Stimulated activated CD8-positive, alpha-beta memory T cell treated with anti-CD3 and anti-CD28 coated beads, Interleukin-2, amount 100 ng/mL, for 1 hour (primary cell): ENCODE results near the gene CD27.
A peak's percentile ranks its signal among the peaks of the same experiment; 100 is the strongest.

Experiments
- DNase-seq, 2 donors: peaks; one replicate each; pipeline ENCODE4 v3.0.0-alpha.2; 2020; ENCODE audit warnings: low read depth in 2 of 2

CD27 gene

DNA sequence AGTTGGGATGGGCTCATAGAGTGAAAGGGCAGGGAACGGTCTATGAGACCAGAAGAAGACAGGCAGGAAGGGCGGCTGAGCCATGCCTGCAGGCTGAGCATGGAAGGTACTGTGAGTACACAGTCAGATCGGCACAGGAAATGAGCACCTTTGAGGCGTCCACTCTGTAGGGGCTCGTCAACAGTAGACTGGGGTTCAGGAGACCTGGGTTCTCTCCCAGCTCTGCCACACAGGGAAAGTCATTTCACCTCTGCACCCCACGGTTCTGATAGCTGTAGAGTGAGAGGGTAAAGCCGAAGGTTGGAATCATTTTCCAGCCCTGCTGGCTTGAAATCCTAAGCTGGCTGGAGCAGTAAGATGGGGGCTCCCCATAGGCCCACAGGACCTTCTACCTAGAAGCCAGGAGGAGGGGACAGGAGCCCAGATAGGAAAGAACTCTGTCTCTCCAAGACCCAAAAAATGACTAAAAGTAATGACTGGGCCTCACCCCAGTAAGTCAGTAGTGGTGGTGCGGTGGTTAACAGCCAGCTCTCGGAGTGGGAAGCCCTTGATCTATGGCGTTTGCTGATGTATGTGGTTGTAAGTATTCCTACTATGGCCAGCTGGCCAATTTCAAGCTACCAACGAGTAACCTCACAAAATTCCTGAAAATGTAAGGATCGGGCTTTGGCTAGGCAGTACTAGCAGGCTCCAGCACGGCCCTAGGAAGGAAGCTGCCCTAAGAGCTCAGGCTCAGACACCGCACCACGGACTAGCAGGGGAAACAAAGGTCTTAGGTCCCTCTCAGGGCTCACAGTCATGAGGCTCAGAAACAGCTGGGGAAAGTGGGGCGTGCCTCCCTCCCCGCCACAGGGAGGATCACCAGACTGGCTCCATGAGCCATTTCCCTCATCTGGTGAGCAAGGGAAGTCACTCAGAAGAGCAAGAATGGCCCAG is 10.3 kb upstream of the CD27 start:
- no peak for DNase-seq

DNA sequence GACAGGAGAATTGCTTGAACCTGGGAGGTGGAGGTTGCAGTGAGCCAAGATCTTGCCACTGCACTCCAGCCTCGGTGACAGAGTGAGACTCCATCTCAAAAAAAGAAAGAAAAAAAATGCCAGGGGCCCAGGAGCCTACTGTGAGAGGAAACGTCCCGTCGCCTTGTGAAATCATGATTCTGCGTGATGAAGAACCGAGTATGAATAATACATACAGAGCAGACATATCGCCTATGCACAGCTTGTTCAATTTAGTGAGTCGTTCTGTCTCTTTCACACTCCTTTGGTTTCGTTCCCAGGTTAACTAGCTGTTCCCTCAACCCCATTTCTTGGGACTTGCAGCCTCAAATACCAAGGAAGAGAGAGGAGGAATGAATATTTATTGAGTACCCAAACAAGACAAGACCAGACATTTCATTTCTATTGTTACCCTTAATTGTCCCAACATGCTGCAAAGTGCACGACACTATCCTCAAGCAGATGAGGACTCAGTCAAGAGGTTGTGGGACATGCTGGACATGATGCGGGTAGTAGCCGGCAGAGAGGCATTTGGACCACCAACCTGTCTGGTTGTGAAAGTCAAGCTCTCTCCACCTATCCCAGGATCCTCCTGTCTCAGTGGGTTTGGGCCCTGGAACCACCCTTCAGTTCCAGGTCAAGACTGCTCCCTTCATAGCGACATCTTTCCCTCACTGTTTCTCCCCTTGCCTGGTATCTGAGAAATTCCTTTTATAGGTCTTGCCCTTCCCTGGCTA is 8.6 kb upstream of the CD27 start:
- DNase-seq: no peak

DNA sequence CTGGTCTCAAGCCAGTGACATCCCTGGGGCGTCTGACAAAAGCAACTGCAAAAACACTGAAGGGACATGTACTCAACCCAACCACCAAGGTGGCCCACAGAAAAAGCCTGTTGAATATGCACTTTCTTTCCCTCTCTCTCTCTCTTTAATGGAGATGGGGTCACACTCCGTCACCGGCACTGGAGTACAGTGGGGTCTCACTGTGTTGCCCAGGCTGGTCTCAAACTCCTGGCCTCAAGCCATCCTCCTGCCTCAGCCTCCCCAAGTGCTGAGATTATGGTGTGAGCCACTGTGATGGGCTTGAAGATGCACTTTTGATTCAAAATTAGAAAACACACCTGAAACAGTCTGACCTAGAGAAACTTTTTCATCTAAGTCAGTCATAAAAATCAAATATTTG is 7.2 kb upstream of the CD27 start:
- DNase-seq: no peak

DNA sequence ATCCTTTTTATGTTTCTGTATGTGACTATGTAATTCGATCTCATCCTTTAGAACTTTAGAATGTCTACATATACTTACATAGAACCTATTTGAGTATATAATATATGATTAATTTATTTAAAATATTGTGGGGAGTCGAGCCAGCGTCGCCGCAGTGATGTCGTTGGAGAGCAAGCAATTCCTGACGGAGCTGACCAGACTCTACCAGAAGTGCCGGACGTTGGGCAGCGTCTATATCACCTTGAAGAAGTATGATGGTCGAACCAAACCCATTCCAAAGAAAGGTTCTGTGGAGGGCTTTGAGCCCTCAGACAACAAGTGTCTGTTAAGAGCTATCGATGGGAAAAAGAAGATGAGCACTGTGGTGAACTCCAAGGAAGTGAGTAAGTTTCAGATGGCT is 6.4 kb upstream of the CD27 start:
- DNase-seq: no peak

DNA sequence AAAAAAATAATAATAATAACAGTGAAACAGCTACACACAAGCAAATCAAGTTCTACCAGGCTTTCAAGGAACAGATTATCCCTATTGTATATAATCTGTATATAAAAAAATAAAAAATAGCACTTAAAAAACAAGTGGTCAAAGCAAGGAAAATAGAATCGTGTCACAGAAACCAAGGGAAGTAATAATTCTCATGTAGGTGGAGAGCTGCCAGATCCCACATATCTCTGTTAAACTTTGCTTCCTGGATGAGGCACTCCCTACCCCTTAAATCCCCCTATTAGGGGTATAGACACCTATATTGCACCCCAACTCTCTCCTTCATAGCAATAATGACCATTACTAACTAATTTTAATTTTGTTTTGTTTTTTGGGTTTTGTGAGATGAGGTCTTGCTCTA is 4.4 kb upstream of the CD27 start:
- no peak for DNase-seq

DNA sequence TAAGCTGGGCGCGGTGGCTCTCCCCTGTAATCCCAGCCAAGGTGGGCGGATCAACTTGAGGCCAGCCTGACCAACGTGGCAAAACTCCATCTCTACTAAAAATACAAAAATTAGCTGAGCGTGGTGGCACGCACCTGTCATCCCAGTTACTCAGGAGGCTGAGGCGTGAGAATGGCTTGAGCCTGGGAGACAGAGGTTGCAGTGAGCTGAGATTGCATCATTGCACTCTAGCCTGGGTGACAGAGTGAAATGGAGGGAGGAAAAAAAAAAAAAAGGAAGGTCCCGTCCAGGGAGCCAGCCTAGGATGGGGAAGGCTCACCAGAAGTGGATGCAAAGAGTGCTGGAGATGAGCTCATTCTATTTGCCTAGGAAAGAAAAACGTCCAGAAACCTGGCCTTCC is 1.9 kb upstream of the CD27 start:
- no peak for DNase-seq

DNA sequence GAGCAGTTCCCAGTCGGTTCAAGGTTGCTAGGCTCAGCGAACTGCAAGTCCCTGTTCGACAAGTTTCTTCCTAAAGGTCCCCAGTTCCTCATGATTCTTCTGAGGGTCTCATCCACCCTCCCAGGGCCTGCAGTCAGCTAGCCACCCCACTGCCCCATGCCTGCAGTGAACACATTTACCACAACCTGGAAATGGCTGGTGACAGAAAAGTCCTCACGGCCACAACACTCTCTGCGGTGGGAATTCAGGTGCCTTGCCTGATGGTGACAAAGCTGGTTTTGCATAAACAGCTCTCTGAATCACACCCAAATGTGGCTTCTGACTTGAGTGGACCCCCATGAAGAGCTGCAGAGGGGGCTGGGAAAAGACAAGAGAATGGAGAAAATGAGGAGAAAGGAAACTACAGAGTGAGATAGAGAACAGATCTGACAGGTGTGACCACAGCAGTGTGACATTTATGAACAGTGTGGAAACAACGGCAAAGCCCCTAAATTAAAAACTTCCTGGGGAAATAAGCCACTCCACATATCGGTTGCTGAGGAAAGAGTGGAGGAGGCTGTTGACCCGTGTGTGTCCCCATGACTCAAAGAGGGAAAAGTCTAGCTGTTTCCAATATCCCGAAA is 1.3 kb upstream of the CD27 start:
- DNase-seq: no peak

DNA sequence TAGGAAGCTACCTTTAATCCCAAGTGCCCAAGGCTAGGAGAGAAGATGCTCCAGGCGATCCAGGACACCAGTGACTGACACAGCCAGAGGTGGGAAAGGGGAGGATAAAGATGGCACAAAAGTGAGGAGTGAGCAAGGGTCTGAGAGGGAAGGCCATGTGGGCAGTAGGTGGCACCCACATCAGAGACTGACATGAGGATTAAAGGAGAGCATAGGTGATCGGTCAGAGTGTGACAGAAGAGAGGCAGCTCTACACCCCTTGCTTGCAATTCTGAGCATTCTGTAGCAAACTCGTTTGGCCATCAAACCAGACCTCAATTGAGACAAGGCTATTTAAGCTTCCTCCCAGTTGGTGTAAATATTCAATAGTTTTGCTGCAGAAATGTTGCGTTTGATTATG is 724 bp upstream of the CD27 start:
- no peak for DNase-seq

DNA sequence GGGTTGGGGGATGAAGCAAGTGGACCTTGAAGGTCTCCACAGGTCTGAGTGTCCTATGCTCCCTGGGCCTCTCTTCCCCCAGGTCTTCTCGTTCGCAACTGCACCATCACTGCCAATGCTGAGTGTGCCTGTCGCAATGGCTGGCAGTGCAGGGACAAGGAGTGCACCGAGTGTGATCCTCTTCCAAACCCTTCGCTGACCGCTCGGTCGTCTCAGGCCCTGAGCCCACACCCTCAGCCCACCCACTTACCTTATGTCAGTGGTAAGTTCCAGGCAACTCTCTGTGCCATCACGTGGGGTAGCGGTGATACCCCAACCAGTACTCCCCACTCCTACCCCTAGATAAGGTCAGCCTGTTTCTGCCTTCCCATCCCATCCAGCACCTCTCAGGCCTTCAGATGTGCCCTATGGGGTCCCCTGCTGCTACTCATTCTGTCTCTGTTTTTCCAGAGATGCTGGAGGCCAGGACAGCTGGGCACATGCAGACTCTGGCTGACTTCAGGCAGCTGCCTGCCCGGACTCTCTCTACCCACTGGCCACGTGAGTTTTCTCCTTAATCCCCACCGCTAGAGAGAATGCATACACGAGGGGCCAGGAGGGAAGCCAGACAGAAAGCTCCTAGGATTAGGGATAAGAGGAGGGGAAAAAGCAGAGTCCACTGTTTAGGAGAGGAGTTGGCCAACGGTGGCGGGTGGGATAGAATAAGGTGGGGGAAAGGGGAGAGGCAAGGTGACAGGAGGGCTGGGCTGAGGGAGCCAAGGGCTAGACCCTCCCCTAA is 5.5 kb downstream of the CD27 start:
- no peak for DNase-seq

DNA sequence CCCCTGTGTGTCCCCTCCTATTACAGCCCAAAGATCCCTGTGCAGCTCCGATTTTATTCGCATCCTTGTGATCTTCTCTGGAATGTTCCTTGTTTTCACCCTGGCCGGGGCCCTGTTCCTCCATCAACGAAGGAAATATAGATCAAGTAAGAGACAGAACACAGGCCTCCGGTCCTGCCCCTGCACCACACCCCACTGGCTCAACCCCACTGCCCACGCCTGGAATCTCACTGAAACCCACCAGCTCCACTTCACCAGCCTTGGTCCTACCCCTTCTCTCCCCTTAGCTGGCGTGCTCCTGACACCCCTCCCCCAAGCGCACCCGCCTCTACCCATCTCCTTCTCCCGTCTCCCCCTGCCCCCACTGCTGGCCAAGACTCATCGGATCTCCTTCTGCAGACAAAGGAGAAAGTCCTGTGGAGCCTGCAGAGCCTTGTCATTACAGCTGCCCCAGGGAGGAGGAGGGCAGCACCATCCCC is 6.2 kb downstream of the CD27 start:
- no peak for DNase-seq

DNA sequence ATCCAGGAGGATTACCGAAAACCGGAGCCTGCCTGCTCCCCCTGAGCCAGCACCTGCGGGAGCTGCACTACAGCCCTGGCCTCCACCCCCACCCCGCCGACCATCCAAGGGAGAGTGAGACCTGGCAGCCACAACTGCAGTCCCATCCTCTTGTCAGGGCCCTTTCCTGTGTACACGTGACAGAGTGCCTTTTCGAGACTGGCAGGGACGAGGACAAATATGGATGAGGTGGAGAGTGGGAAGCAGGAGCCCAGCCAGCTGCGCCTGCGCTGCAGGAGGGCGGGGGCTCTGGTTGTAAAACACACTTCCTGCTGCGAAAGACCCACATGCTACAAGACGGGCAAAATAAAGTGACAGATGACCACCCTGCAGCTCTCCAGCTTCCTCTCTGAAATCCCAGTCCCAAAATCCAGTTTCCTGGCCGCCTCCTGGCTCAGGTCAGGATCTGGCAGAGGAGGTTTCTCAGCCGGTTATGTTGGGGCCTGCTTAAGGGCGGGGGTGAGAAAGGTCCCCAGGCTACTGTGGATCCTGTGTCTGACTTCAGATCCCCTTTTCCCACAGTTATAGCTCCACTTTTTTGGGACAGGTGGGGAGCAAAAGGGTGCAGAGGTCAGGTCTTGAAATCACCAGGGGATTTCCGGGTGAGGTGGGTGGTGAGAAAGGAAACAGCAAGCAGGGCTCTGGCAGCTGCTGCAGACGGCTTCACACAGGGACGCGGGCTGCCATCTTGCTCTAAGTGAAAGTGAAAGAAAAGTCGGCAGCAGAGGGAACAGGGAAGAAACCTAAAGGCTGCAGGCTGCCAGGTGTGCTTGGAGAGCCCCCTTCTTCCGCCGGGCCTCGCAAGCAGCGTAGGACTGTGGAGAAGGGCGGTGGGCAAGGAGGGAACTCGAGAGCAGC is 6.8 kb downstream of the CD27 start, which contains the start of gene TAPBPL:
TAPBPL (plus strand) TSS at position 695 of the 897 bp plus-strand sequence. CDS start 207 bp downstream, outside the sequence.
- DNase-seq: peak in 1 of 2 donors; percentile 58

DNA sequence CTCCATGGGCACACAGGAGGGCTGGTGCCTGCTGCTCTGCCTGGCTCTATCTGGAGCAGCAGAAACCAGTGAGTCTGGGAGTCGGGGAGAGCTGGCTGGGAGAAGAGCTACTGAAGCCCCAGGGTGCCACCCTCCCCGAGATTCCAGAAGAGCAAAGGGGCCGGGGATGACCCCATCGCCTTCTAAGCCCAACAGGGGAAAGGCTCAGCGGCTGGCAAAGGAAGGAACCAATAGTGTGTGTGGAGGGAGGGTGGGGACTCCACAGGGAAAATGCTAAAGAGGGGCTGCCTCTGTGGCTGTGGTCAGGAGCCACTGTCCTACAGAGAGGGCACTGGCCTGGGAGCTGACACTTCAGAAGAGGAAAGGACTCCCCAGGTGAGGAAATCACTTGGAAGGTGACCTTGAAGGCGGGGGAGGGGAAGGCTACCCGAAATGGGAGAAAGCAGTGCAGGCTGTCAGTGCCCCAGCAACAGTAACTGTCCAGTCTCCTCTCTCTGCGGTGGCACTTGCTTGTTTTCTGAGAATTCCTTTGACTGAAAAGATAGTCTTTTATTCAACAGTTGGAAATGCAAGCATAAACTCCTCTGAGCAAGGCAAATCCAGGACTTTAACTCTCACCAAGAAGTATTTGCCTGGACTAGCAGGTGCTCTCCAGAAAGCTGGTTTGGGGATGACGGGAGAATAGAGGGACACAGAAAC is 7.6 kb downstream of the CD27 start:
- no peak for DNase-seq

DNA sequence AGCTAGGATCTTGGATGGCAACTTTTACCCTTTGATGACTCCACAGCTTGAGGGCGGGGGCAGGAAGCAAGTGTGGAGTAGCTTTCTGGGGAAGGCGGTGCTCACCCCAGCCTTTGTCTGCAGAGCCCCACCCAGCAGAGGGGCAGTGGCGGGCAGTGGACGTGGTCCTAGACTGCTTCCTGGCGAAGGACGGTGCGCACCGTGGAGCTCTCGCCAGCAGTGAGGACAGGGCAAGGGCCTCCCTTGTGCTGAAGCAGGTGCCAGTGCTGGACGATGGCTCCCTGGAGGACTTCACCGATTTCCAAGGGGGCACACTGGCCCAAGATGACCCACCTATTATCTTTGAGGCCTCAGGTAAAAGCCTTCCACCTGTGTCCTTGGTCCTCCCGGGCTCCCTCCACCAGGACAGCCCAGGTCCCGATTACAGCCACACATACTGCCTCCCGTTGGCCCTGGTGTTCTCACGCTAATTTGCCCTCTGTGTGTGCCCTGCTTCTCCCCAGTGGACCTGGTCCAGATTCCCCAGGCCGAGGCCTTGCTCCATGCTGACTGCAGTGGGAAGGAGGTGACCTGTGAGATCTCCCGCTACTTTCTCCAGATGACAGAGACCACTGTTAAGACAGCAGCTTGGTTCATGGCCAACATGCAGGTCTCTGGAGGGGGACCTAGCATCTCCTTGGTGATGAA is 8.3 kb downstream of the CD27 start:
- DNase-seq: no peak

DNA sequence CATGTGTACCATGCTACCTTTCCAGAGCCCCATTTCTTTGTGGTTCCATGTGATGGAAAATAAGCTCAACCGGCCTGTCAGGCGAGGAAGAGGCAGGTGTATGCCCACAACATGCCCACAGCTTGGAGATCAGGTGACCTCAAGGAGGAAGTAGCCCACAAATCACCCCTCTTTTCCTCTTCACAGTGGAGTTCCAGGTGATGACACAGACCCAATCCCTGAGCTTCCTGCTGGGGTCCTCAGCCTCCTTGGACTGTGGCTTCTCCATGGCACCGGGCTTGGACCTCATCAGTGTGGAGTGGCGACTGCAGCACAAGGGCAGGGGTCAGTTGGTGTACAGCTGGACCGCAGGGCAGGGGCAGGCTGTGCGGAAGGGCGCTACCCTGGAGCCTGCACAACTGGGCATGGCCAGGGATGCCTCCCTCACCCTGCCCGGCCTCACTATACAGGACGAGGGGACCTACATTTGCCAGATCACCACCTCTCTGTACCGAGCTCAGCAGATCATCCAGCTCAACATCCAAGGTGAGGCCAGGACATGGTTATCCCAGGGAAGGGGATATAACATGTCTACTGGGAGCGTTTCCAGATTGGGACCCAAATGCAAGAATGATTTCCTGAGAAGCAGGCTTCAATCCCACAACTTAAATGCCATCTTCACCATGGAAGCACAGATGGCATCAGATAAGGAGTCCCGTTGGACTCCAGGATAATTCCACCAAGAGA is 12.6 kb downstream of the CD27 start:
- DNase-seq: no peak

DNA sequence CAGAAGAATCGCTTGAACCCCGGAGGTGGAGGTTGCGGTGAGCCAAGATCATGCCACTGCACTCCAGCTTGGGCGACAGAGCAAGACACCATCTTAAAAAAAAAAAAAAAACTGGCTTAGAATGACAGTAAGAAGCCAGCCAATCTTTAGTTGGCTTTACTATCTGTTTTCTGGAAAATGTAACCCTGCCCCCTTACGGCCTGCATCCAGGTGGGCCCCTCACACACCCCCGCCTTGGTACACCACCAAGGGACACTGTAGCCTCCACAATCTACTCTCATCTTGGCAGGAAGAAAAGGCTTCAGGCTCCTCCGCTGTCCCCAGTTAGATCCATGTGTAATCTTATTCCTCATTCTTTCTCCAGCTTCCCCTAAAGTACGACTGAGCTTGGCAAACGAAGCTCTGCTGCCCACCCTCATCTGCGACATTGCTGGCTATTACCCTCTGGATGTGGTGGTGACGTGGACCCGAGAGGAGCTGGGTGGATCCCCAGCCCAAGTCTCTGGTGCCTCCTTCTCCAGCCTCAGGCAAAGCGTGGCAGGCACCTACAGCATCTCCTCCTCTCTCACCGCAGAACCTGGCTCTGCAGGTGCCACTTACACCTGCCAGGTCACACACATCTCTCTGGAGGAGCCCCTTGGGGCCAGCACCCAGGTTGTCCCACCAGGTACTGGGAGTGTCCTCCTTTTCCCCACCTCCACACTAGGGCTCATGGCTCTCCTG is 13.7 kb downstream of the CD27 start:
- DNase-seq: no peak

DNA sequence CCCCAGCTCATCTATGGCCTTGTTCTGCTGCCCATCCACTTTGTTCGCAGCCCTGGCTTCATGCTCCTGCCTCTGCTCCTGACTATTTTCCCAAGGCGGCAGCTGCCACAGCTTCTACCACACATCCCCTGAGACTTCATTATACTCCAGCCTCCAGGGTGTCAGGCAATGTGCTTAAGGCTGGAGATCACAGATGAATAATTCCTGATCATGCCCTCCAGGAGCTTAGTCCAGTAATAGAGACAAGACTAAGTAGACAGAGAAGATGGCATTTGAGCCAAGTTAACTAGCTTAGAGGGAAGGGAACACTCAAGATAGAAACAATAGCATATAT is 14.2 kb downstream of the CD27 start:
- no peak for DNase-seq

DNA sequence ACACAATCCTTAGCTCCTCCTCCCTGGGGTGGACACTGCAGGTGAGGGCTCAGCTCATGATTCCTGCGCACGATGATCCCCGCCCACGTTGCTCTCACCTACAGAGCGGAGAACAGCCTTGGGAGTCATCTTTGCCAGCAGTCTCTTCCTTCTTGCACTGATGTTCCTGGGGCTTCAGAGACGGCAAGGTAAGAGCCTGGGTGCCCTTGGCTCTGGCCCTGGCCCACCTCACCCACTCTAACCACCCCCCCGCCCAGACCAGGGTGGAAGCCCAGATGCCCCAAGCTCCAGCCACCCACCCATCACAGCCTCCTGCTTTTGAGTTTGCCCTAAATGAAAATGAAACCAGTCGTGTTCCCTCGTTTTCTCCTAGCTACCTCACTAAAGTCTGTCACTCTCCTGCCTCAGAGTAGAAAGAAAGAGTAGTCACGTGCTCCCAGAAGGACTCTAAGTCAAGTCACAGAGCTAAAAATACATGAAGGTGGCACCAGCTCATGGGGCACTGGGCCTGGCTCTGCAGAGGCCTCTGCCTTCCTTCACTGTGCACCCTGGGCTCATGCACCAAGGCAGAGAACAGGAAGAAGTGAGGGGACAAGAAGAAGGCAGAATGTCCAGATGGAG is 16.1 kb downstream of the CD27 start:
- DNase-seq: no peak
